ENCODE measurements around the gene RHOB.
A peak's percentile ranks its signal among the peaks of the same experiment; 100 is the strongest.

Gene RHOB

GRCh38 chr2:20438334-20439192, 8.3 kb upstream of the RHOB start:
- DNase-seq (ENCODE audit: low spot score): no peak

GRCh38 chr2:20439193-20439475, 7.7 kb upstream of the RHOB start:
- no peak for DNase-seq (ENCODE audit: low spot score)

- no peak for DNase-seq (ENCODE audit: low spot score)
Observed at GRCh38 chr2:20439503-20439902, 7.4 kb upstream of the RHOB start.

GRCh38 chr2:20440001-20440560, 6.8 kb upstream of the RHOB start:
- DNase-seq (ENCODE audit: low spot score): no peak

- peak; percentile 52 for DNase-seq (ENCODE audit: low spot score)
Observed at GRCh38 chr2:20443276-20443920, 3.5 kb upstream of the RHOB start.

- no peak for DNase-seq (ENCODE audit: low spot score)
Observed at GRCh38 chr2:20444101-20444992, 2.5 kb upstream of the RHOB start.

- DNase-seq (ENCODE audit: low spot score): no peak
Observed at GRCh38 chr2:20444993-20445910, 1.6 kb upstream of the RHOB start.

GRCh38 chr2:20446255-20446916, 488 bp upstream of the RHOB start:
- no peak for DNase-seq (ENCODE audit: low spot score)

GRCh38 chr2:20447437-20448245, 767 bp downstream of the RHOB start:
- no peak for DNase-seq (ENCODE audit: low spot score)

GRCh38 chr2:20448246-20448976, 1.5 kb downstream of the RHOB start:
- no peak for DNase-seq (ENCODE audit: low spot score)

- no peak for DNase-seq (ENCODE audit: low spot score)
Observed at GRCh38 chr2:20448977-20449306, 2.1 kb downstream of the RHOB start.

GRCh38 chr2:20449501-20450200, 2.8 kb downstream of the RHOB start:
- DNase-seq (ENCODE audit: low spot score): no peak

- DNase-seq (ENCODE audit: low spot score): no peak
Observed at GRCh38 chr2:20450201-20450999, 3.5 kb downstream of the RHOB start.

GRCh38 chr2:20451000-20451290, 4.1 kb downstream of the RHOB start:
- DNase-seq (ENCODE audit: low spot score): no peak

- DNase-seq (ENCODE audit: low spot score): no peak
Observed at GRCh38 chr2:20451341-20451740, 4.5 kb downstream of the RHOB start.

- DNase-seq (ENCODE audit: low spot score): no peak
Observed at GRCh38 chr2:20451761-20452499, 5.1 kb downstream of the RHOB start.

GRCh38 chr2:20452551-20452950, 5.7 kb downstream of the RHOB start:
- DNase-seq (ENCODE audit: low spot score): peak; percentile 82

Data from COLO829 (cell line).